HL-60/S4 treated with retinoic acid at 250 ng/mL for 4 days and 3 days (cell line): ENCODE results near the gene MAP7D1.
"Not testable (repeated sequence)": the region's sequence is repeated elsewhere in the genome, so short reads cannot be mapped to it uniquely, and the experiment has no call there.

Experiments
- in situ Hi-C: fragments of 300-500 bp; cut with MboI; formaldehyde crosslinking; loops from 2 replicates; pipeline ENCODE4 v1.7.0; 2022; ENCODE audit warnings: low sequenced_read_pairs

MAP7D1 gene

DNA sequence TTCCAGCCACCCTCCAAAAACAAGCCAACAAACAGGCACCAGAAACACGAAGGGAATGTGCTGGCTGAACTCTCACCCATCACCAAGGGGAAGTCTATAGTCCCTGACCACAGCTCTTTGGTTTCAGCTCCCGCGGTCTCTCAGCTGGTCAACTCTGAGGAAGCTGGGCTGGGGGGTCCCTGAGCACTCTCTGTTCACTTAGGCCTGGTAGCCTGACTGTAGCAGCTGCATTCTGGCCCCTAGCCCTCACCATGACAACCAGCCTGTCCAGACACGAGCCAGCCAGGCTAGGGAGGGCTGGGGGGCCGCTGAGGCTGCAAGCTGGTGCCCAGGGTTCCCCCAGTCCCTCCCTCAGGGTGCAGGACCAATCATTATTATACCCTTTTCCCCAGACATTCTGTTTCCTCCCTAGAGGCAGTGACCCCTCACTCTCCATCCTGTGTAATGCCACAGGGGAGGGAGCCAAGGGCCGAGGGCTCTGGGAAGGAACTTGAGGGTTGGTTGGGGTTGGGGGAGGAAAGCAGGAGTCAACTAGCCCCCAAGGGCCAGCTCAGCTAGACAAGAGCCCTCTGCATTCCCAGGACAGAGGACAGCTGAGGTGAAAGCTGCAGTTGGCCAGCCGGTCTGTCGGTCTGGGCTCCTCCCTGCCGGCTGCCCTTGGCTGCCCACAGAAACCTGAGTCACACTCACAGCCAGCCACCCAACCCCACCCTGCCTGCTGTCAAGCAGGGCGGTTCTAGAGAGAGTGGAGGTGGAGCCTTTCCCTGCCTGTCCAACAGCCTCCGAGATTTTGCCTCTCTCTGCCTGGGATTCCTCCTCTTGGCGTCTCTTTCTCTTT is 5.4 kb upstream of the MAP7D1 start:
- in situ Hi-C loops: no loop called here

DNA sequence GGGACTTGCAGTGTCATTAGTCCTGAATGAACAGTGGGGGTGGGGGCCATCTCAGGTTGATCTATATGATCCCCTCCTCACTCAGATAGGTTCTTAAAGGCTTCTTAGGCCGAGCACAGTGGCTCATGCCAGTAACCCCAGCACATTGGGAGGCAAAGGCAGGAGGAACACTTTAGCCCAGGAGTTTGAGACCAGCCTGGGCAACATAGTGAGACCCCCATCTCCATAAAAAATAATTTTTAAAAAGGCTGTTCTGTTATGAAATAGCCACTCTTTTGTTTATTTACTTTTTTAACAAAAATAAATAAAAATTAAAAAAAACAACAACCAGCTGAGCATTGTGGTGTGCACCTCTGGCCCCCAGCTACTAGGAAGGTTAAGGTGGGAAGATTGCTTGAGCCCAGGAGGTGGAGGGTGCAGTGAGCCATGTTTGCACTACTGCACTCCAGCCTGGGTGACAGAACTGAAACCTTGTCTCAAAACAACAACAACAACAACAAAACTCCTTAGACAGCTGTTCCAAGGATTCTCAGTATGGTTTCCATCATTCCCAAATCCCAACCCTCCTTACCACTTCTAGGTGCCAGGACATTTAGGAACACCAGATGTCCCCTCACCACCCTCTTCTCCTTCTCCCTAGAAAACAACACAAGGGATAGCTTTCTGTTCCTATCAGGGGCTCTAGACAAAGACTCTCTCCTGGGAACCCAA is 4.7 kb upstream of the MAP7D1 start:
- in situ Hi-C loops: no loop called here

DNA sequence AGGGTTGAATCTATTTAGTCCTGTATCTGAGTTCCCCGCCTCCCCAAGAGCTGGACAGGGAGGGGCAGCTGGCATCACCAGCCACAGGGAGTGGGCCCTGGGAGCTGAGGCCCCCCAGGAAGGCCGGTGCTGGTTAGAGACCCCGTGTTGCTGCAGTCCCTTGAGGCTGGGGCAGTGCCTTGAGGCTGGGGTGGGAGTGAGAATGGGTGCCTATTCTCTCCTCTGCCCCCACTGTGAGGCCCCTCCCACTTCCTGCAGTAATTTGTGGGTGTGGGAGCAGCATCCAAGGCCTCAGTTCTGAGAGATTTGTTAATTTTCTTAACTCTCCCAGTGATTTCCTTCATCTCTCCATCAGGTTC is 4.1 kb upstream of the MAP7D1 start:
- in situ Hi-C loops: no loop called here

DNA sequence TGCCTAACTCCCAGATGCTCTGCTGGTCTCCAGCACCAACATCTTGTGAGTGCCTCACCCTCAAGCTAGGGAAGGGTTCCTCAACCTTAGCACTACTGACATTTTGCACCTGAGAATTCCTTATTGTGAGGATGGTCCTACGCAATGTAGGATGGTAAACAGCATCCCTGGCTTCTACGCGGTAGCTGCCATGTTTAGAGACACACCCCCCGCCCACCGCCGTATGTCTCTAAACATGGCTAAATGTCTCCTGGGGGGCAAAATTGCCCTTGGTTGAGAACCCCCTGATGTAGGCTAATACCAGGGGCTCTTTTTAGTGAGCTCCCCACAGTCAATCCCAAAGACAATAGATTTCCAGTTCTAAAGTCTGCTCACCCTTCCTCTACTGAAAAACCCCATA is 2.5 kb upstream of the MAP7D1 start:
- in situ Hi-C loops: no loop called here

DNA sequence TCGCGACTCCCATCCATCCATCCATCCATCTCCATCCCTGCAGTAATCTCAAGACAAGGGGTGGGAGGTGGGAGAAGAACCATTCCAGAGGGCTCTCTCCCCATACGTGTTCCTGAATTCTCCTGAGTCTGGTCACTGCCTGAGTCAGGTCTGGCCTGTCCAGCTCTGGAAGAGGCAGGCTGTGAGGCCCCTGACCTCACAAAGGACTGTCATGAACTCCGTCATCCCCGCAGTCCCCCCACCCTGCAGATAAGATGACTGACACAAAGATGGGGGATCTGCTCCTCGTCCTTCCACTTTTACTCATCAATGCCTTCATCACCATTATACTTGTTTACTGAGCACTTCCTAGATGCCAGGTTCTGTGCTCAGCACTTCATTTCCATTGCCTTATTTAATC is 1.6 kb upstream of the MAP7D1 start:
- in situ Hi-C loops: no loop called here

DNA sequence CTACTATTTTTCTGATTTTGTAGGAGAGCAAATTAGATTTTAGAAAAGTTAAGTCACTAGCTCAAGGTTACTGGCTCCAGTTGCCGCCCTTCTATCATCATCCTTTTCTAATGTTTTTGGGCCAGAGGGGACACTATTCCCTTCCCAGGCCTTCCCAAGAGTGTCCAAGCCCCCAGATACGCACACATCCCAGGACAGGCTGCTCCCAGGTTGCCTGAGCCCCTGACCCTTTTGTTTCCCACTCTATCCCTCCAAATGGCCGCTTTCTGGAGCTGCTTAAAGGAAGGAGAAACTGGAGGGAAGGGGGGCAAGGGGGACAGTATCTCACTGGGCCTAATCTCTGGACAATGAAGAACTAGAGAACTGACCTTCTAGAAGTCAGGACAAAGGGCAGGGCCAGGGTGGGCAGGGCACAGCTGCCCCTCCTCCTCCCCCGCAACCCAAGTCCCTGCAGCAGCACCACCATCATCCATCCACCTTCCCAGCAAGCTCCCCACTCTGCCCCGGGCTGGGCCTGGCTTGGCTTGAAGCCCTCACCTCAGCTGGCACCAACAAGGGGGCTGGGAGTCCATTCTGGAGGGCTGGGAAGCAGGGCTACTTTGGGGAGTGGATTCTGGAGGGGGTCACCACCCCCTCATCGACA is 1.1 kb upstream of the MAP7D1 start:
- in situ Hi-C loops: no loop called here

DNA sequence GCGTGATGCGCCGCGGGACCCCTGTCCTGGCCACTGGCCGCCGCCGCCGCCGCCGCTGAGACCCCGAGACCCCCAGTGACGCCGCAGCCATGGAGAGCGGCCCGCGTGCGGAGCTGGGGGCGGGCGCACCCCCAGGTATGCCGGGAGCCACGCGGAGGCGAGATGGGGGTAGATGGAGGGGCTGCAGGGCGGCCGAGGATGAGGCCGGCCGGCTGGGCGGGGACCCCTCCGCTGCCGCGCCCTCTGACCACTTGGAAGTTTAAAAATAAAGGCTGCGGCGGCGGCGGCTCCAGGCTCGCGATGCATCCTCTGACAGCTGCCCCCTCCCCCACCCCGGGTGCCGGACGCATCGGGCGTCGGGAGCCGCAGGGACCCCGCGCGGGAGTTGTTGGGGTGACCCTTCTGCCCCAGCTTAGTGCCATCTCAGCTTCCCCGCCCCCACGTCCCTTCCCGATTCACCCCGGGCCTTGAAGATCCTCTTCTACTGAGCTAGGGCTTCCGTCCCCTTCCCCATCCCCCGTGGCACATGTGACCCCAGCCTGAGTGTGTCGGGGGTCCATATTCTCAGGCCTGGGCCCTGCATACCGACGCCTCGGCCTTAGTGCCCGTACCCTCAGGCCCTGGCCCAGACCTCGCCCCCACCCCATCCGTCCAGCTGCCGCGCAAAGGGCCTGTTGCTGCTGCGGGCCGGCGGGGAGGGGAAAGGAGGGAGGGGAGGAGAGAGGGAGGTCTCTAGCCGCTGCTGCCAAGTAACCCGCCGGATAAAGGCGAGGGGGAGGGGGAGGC is 562 bp downstream of the MAP7D1 start:
- in situ Hi-C loops: no loop called here

DNA sequence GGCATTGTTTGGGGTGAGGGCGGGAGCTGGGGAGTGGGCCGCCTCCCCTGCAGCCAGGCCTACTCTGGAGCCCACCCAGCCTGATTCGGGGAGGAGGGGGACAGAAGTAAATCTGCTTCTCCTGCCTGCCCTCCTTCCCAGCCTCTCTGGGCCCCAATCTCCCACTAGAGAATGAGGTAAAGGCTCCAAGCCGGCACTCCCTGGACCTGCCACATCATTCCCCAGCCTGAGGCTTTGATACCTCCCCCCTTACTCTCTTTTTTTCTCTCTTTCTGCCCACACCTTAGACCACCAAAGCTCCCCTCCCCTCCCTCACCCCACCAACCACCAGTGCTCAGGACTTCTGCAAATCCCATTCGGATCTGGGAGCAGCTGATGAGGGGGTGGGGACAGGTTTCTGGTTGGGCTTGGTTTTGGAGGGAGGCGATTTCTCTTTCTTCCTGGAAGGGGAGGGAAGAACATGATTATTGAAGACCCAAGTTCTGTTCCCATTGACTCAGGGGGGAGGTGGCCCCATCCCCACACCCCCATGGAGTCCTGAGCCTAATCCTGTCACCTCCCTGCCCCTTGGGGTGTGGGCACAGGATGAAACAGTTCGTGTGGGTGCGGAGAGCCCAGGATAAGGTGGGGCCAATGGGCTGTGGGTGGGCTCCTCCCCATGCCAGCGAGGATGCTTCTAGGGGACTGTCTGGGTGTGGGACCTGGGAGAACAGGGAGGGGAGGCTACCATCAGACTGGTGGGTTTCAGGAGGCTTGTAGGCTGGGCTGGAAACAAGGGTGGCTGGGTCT is 1.3 kb downstream of the MAP7D1 start:
- in situ Hi-C loops: no loop called here

DNA sequence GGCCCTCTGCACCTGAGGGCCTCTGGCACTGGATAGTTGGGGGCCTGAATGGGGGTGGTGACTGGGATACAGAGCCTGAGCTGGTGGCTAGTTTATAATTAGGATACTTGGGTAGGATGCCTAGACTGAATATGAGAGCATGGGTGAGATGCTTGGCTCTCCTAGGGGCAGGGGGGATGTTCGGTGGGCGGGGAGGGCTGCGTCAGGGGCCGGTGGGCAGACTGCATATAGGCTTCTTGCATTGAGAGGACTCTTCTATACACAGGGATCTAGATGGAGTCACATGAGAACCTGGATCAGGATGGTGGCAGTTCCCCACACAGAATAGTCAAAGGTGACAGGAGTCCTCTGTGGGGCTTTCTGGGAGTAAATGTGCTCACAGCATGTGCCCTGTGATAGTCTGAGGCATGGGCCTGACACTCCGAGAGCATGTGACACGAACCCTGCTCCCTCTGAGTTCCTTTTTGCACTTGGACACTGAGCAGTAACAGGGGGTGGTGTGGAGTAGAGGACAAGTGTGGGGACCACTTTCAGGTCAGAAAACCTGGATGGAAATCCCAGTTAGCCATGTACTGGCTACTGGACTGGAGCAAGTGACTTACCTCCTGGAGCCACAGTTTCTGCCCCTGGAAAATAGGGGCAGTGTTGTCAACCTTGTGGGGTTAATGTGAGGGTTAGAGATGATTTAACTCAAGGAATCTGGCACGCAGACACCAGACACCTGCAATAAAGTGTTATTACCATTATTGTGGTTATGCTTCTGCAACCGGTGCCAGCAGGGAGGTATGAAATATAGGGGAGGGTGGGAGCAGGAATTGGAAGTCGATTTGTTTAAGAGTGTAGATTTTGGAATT is 2.2 kb downstream of the MAP7D1 start:
- in situ Hi-C loops: no loop called here

DNA sequence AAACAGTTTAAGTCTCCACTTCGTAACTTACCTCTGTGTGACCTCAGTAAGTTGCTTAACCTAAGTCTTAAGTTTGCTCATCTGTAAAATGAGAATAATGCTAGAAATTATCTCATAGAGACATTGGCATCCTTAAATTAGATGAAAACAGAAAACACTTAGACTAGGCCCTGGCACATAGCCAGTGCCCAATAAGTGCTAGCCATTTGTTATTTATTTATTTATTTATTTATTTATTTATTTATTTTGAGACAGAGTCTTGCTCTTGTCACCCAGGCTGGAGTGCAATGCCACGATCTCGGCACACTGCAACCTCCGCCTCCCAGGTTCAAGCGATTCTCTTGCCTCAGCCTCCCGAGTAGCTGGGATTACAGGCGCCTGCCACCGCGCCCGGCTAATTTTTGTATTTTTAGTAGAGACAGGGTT is 2.9 kb downstream of the MAP7D1 start:
- in situ Hi-C loops: not testable (repeated sequence)

DNA sequence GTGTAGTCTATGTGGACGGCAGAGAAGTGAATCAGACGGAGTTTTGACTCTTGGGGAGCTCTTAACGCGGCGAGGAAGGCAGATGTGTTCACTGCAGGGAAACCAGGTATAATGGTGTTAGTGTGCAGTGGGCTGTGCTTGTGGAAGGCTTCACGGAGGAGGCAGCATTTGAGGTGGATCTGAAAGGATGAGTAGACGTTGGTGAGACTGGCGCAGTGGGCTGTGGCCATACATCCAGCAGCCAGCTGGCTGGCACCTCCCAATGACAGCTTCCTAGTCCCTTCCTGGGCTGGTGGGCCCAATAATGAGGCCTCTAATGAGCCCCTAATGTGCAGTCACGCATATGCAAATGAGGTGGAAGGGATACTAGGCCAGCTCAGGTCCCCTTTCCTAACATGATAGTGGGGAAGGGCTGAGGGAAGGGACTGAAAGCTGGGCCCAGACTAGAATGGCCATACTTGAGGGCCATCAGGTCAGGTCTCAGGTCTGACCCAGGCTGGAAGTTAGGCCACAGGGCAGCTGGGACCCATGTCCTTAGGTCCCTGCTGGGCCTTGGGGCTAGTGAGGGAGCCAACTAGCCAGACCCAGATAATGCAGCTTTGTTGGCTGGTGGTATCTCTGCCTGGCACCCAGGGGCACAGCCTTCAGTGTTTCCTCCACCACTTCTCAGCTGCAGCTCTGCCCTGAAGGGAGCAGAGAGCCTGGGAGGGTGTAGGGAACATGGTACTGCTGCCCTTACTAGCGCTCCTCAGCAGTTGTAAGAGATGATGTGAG is 3.8 kb downstream of the MAP7D1 start:
- in situ Hi-C loops: no loop called here

DNA sequence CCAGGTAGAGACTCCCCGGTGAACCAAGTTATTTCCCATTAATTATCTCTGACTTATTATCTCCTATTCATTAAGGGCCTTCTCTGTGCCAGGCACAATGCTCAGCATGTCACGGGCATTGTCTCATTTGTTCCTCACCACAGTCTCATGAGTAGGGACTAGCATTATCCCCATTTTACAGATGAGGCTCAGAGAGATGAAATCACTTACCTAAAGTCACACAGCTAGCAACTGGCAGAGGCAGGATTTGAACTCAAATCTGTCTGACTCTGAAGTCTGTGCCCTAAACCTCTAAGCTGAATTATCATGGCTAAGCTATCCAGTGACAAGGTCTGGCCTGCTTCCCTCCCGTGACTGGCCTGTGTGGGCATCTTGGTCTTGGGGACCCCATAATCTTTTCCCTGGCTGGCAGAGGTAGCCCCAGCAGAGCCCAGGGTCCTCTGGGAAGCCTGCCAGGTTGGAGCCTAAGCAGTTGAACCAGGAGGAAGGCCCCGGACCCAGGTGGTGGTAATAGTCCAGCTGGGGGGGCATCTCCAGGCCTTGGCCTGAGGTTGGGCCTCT is 4.5 kb downstream of the MAP7D1 start:
- in situ Hi-C loops: no loop called here

DNA sequence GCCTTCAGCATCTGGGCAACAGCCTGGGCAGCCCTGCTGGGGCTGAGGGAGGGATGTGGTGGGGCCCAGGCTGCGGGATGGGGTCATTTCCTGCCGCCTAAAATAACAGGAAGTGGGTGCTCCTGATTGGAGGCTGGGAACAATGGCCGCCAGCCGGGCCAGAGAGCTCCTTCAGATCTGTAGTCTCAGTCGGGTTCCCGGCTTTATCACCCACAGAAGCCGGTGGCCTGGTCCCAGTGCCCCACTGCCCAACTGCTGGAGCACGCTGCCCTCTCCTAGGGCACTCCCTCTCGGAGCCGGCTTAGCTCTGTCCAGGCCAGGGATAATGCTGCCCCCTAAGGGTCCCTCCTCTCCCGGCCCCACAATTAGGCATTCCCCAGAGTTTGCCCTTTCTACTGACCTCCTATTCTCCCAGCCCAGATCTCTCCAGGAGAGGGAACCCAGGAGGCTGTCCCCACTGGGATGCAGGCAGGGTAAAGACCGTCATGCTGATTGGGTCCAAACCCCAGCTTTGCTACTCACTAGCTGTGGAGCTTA is 5.1 kb downstream of the MAP7D1 start:
- in situ Hi-C loops: no loop called here

DNA sequence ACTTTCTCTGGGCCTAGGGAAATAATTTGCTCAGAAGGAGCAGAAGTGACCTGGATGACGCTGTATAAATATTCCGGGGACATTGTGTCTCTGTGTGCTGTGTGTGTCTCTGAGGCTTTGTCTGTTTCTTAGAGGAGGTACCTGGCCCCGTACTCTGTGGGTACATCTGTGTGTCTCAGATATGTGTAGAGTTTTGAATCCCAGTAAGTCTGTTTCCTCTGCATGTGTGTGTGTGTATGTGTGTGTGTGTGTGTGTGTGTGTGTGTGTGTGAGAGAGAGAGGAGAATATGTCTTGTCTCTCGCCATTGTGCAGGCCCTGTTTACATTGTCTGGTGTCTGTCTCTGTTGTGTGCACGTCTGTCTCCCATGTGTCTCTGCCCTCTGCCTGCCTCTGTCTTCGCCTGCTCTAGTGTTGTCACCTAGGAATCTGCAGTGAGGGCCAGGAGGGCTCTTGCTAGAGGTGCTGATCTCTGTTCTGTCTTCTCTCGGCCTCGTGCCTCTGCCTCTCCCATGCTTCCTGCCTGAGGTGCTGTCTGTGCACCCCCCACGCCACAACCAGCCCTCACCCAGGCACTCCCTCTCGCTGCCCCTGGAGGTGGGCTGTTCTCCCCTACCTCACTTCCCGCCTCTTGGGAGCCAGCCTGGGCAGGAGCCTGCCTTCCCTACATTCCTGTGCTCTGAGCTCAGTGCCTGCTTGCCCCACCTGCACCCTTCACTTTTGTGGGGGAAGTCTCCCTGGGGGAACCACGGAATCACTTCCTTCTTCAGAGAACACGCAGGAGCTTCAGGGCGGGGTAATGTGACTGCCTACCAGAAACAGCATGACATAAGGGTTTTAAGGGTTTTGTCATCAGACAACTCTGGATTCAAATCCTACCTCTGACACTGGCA is 5.9 kb downstream of the MAP7D1 start:
- in situ Hi-C loops: no loop called here

DNA sequence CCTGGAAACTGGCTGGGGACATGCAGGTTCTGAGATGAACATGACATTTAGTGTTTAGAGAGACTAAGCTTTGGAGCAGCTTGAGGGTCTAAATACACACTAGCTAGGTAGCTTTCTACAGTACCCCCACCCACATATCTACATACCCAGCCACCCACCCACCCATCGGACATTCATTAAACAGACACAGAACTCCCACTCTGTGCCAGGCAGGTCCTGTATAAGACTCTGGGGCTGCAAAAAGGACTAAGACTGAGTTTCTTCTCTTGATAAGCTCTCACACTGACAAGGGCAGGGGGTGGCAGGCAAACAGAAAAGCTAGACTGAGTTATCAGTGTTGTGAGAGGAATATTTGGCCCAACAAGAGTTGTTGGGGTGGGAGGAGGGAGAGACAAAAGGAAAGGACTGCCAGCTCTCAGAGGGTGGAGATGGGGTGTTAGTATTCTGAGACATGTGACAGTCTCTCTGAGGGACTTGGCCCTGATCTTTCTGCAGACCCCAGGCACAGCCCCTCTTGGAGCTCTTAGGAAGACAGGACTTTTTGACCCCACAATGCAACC is 6.8 kb downstream of the MAP7D1 start:
- in situ Hi-C loops: no loop called here

DNA sequence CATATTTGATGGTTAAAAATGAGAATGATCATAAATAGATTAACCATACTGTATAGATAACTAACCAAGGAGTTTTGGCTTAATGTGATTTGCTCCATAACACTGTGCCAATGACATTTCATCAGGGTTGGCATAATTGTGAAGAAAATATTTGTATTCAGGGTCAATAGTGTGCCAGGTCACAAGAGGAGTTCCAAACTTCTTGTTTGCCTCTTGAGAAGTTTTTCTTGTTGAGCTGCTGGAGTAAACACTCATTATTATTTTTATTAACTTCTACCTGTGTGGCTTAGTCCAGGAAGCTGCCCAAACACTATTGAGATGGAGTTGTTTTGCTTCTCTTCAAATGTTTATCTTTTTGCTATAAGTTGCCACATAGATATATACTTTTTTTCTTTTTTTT is 7.5 kb downstream of the MAP7D1 start:
- in situ Hi-C loops: no loop called here

DNA sequence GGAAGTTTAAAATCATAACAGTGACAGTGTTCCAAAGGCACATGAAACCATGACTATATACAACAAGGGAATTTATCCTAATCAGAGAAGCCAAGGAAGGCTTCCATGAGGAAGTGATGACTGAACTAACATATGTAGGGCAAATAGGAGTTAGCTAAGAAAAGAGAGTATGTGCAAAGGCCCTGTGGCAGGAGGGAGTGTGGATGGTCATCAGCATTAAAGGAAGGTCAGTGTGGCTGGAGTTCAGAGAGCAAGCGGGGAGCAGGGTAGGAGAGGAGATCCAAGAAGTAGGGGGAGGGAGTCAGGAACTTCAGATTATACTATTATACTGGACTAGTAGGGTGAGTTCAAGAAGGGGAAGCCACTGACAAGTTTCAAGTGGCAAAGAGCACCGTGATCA is 8.4 kb downstream of the MAP7D1 start:
- in situ Hi-C loops: no loop called here
